ENCODE data around the gene POLR1B.

GRCh38 chr2:112582314-112582746 lies 40.1 kb downstream of the POLR1B start:
- TF ChIP-seq RAD21 (IDR thresholded peaks at IDR 0.05), result peak; percentile 67 to 70
- no peak for TF ChIP-seq GABPA (IDR thresholded peaks at IDR 0.05 in 1 of 2, conservative IDR thresholded peaks at IDR 0.05 in 1 of 2)
- no peak for TF ChIP-seq ATF3 (IDR thresholded peaks at IDR 0.05)
- TF ChIP-seq, protein P1, sequence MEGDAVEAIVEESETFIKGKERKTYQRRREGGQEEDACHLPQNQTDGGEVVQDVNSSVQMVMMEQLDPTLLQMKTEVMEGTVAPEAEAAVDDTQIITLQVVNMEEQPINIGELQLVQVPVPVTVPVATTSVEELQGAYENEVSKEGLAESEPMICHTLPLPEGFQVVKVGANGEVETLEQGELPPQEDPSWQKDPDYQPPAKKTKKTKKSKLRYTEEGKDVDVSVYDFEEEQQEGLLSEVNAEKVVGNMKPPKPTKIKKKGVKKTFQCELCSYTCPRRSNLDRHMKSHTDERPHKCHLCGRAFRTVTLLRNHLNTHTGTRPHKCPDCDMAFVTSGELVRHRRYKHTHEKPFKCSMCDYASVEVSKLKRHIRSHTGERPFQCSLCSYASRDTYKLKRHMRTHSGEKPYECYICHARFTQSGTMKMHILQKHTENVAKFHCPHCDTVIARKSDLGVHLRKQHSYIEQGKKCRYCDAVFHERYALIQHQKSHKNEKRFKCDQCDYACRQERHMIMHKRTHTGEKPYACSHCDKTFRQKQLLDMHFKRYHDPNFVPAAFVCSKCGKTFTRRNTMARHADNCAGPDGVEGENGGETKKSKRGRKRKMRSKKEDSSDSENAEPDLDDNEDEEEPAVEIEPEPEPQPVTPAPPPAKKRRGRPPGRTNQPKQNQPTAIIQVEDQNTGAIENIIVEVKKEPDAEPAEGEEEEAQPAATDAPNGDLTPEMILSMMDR (IDR thresholded peaks at IDR 0.05; ENCODE audit: low read depth, low read length, missing input control), result peak; percentile 46
- no peak for TF ChIP-seq RXRA (IDR thresholded peaks at IDR 0.05)
- TF ChIP-seq TAF1 (conservative IDR thresholded peaks at IDR 0.05), result no peak
- TF ChIP-seq MAX (IDR thresholded peaks at IDR 0.05), result no peak
- TF ChIP-seq, protein P2, sequence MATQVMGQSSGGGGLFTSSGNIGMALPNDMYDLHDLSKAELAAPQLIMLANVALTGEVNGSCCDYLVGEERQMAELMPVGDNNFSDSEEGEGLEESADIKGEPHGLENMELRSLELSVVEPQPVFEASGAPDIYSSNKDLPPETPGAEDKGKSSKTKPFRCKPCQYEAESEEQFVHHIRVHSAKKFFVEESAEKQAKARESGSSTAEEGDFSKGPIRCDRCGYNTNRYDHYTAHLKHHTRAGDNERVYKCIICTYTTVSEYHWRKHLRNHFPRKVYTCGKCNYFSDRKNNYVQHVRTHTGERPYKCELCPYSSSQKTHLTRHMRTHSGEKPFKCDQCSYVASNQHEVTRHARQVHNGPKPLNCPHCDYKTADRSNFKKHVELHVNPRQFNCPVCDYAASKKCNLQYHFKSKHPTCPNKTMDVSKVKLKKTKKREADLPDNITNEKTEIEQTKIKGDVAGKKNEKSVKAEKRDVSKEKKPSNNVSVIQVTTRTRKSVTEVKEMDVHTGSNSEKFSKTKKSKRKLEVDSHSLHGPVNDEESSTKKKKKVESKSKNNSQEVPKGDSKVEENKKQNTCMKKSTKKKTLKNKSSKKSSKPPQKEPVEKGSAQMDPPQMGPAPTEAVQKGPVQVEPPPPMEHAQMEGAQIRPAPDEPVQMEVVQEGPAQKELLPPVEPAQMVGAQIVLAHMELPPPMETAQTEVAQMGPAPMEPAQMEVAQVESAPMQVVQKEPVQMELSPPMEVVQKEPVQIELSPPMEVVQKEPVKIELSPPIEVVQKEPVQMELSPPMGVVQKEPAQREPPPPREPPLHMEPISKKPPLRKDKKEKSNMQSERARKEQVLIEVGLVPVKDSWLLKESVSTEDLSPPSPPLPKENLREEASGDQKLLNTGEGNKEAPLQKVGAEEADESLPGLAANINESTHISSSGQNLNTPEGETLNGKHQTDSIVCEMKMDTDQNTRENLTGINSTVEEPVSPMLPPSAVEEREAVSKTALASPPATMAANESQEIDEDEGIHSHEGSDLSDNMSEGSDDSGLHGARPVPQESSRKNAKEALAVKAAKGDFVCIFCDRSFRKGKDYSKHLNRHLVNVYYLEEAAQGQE (IDR thresholded peaks at IDR 0.05), result no peak
- TF ChIP-seq FOXA1 (IDR thresholded peaks at IDR 0.05), result no peak
- TF ChIP-seq YY1 (IDR thresholded peaks at IDR 0.05), result no peak
- no peak for TF ChIP-seq HNF4A (conservative IDR thresholded peaks at IDR 0.05)
- TF ChIP-seq JUND (IDR thresholded peaks at IDR 0.05), result no peak
